HepG2 (cell line): ENCODE results near the gene ZNF212. TPM values are rescaled to one million over a fixed set of nuclear protein-coding genes. Genes with fewer than 3 reads are reported as not detected.

Experiments
- ATAC-seq: fragments of 200-7000 bp; cut with Tn5 transposase; 3 replicates; pipeline ENCODE4 v1.9.1; 2020; ENCODE audit warnings: mild to moderate bottlenecking, moderate library complexity
- BruUV-seq: library from RNA; stranded (reverse); fragments of 400-500 nt; replicated peaks from 2 replicates; lab custom pipeline; 2021; lab: Mats Ljungman, UMichigan
- CTCF ChIA-PET: fragments of 300-600 bp; formaldehyde crosslinking; extraction: SDS; loops from one replicate; lab custom pipeline; 2021; ENCODE audit warnings: low total read pairs, inconsistent platforms, low intra/inter-chr PET ratio; lab: Yijun Ruan, JAX
- POLR2A ChIA-PET: fragments of 350-600 bp; sonication (Branson Sonifier 250); formaldehyde crosslinking; loops from one replicate; lab custom pipeline; 2020; ENCODE audit warnings: antibody characterized with exemption, inconsistent platforms; lab: Yijun Ruan, JAX
- DNase-seq: peaks from one replicate; pipeline ENCODE4 v3.0.0-alpha.2; 2015; ENCODE audit warnings: low spot score
- FAIRE-seq: peaks from 3 replicates; lab custom pipeline; 2011; peaks lifted over from hg19 to GRCh38; lab: Jason Lieb, UNC
- H2AFZ ChIP-seq: one replicate; pipeline ENCODE4 v1.6.1; 2011; ENCODE audit warnings: low read length, inconsistent platforms
- H3K27ac ChIP-seq: fragments of 300-600 bp; 3 replicates; pipeline ENCODE4 v1.8.0; 2011; ENCODE audit warnings: mixed run types, mild to moderate bottlenecking, mixed read lengths, low read length, inconsistent platforms; ENCODE audit not compliant: insufficient read depth; ENCODE audit errors: extremely low read length
- H3K27me3 ChIP-seq, 2 experiments: fragments of 200-600 bp in 1 of 2; 2 replicates in 1 of 2; 3 replicates in 1 of 2; pipeline versions ENCODE4 v1.6.0 to v1.8.0; 2011; ENCODE audit warnings: low read length in 2 of 2, mild to moderate bottlenecking in 2 of 2, moderate library complexity in 2 of 2, inconsistent platforms in 1 of 2; ENCODE audit not compliant: insufficient read depth in 2 of 2, control insufficient read depth in 1 of 2
- H3K36me3 ChIP-seq, 2 experiments: fragments of 200-600 bp in 1 of 2; replicated peaks in 1 of 2; 2 replicates in 1 of 2; 3 replicates in 1 of 2; pipeline versions ENCODE4 v1.5.1 to v1.8.0; 2011; ENCODE audit warnings: low read length in 2 of 2, inconsistent platforms in 1 of 2; ENCODE audit not compliant: insufficient read depth in 2 of 2, control insufficient read depth in 1 of 2
- H3K4me1 ChIP-seq: 2 replicates; pipeline ENCODE4 v1.5.1; 2012; ENCODE audit warnings: low read length, inconsistent platforms; ENCODE audit not compliant: insufficient read depth
- H3K4me2 ChIP-seq: 2 replicates; pipeline ENCODE4 v1.6.0; 2011; ENCODE audit warnings: low read depth, low read length, inconsistent platforms
- H3K4me3 ChIP-seq, 3 experiments: fragments of 200-600 bp in 1 of 3; sonication (generic), shearing (Covaris generic) in 1 of 3; replicated peaks in 1 of 3; 2 replicates each; pipeline ENCODE4 v1.5.1; 2011 to 2016; ENCODE audit warnings: low read length in 3 of 3, inconsistent platforms in 2 of 3, low read depth in 2 of 3, mild to moderate bottlenecking in 2 of 3, control low read depth in 1 of 3, mixed read lengths in 1 of 3; ENCODE audit not compliant: insufficient read depth in 1 of 3
- H3K79me2 ChIP-seq: one replicate; pipeline ENCODE4 v1.6.1; 2011; ENCODE audit warnings: low read length, inconsistent platforms; ENCODE audit not compliant: insufficient read depth
- H3K9ac ChIP-seq: 2 replicates; pipeline ENCODE4 v1.6.0; 2011; ENCODE audit warnings: mild to moderate bottlenecking, low read depth, low read length, inconsistent platforms; ENCODE audit not compliant: insufficient read depth
- H3K9me3 ChIP-seq: 2 replicates; pipeline ENCODE4 v1.5.1; 2012; ENCODE audit warnings: mild to moderate bottlenecking, low read length
- H4K20me1 ChIP-seq: 2 replicates; pipeline ENCODE4 v1.6.0; 2011; ENCODE audit warnings: inconsistent platforms, mild to moderate bottlenecking, low read length, moderate library complexity; ENCODE audit not compliant: insufficient read depth
- CHCHD3 ChIP-seq: sonication (generic); formaldehyde crosslinking; IDR thresholded peaks from 2 replicates; pipeline ENCODE4 v1.8.0; 2022; ENCODE audit warnings: mild to moderate bottlenecking, missing genetic modification reagents, moderate library complexity
- ELF1 ChIP-seq: sonication (generic); formaldehyde crosslinking; IDR thresholded peaks from 2 replicates; pipeline ENCODE4 v1.4.0; 2020; ENCODE audit warnings: missing genetic modification reagents
- GLMP ChIP-seq: sonication (generic); formaldehyde crosslinking; IDR thresholded peaks from 2 replicates; pipeline ENCODE4 v1.9.0; 2021; ENCODE audit warnings: missing genetic modification reagents, mild to moderate bottlenecking, borderline replicate concordance
- HMGXB3 ChIP-seq: sonication (generic); formaldehyde crosslinking; IDR thresholded peaks from 2 replicates; pipeline ENCODE4 v1.4.0; 2020; ENCODE audit warnings: missing genetic modification reagents, borderline replicate concordance
- MAFF ChIP-seq: IDR thresholded peaks from 2 replicates; pipeline ENCODE4 v1.6.1; 2011; ENCODE audit warnings: low read depth, low read length, improper control_type of control experiment
- NFAT5 ChIP-seq: sonication (generic); formaldehyde crosslinking; IDR thresholded peaks from 2 replicates; pipeline ENCODE4 v1.4.0; 2020; ENCODE audit warnings: missing genetic modification reagents
- PATZ1 ChIP-seq: sonication (generic); formaldehyde crosslinking; IDR thresholded peaks from 2 replicates; pipeline ENCODE4 v1.4.0; 2020; ENCODE audit warnings: missing genetic modification reagents
- PLRG1 ChIP-seq: fragments of 450-650 bp; conservative IDR thresholded peaks from 2 replicates; pipeline ENCODE4 v1.6.1; 2016
- ZBTB46 ChIP-seq: sonication (generic); formaldehyde crosslinking; IDR thresholded peaks from 2 replicates; pipeline ENCODE4 v1.4.0; 2020; ENCODE audit warnings: mild to moderate bottlenecking, missing genetic modification reagents, borderline replicate concordance
- WGBS: methylation state at CpG from one replicate; pipeline ENCODE4 v1.1.6; 2017; ENCODE audit warnings: low lambda C conversion rate; 5-methylcytosine and 5-hydroxymethylcytosine counted together
- in situ Hi-C: cut with HindIII; loops from 2 replicates; pipeline ENCODE4 v1.10.0; 2017; ENCODE audit warnings: low pct_unique_long_range_greater_than_20kb; ENCODE audit not compliant: extremely low pct_ligation_motif_present
- intact Hi-C: fragments of 100-400 bp; cut with micrococcal nuclease; formaldehyde crosslinking; loops from one replicate; pipeline ENCODE4 v1.10.0; 2022; ENCODE audit not compliant: unreplicated experiment
- polyA plus RNA-seq, 8 experiments: library from polyadenylated mRNA; depleted of rRNA in 3 of 8; stranded (reverse) in 7 of 8; unstranded in 1 of 8; fragments of >200 nt; fragmentation: Illumina TruSeq in 4 of 8; extraction: Trizol in 4 of 8; gene quantifications; 2 replicates each; pipeline versions ENCODE4 v1.2.1 to v1.2.3, GENCODE V29; 2011 to 2016; ENCODE audit warnings: low read depth in 4 of 8, missing spikeins in 1 of 8, mixed read lengths in 1 of 8; ENCODE audit not compliant: insufficient read depth in 1 of 8
- total RNA-seq, 5 experiments: library from RNA; depleted of rRNA; stranded (reverse); fragments of >200 nt; fragmentation: Illumina TruSeq; extraction: Trizol; gene quantifications; 2 replicates each; pipeline ENCODE4 v1.2.3, GENCODE V29; 2016; ENCODE audit warnings: low read depth in 1 of 5

The ZNF212 gene
- total and polyA plus RNA-seq, 2 of the 13 experiments (the other 11 are each of a cell fraction or from before 2014, with no cell fraction given): 2.6 to 3.8 TPM

GRCh38 chr7:149287622-149288021 lies 48.2 kb downstream of the ZNF212 start:
- Histone ChIP-seq H3K27me3 (no peaks in the 10 kb centered on the region; a peak in 1 of 5 replicates), H3K4me1 (peaks cover 10% of the 10 kb centered on the region; the same call in 1 of the 2 replicates), H3K36me3 (peaks cover 2 to 3% of the 10 kb centered on the region in 2 experiments; a peak in 3 of 5 replicates), H3K79me2 (no peaks in the 10 kb centered on the region), H4K20me1 (no peaks in the 10 kb centered on the region), H3K4me3 (no peak overlapping the region), H3K9me3 (no peaks in the 10 kb centered on the region), H3K27ac (no peak overlapping the region), H3K9ac (no peak overlapping the region), H2AFZ (no peak overlapping the region), H3K4me2 (no peak overlapping the region)
- intact Hi-C loops (no loop called here), in situ Hi-C loops (no loop called here)
- ChIA-PET CTCF (no interaction called here), POLR2A (no interaction called here)
- DNase-seq: no peak
- FAIRE-seq: no peak
- ATAC-seq: no peak
- WGBS: 96% methylated on average over 10 of the region's 10 CpGs
- BruUV-seq: no TSS peak
- TF ChIP-seq ZBTB46 (CRISPR knock-in tag): no peak
- TF ChIP-seq PLRG1: no peak
- TF ChIP-seq CHCHD3 (CRISPR knock-in tag): no peak
- TF ChIP-seq PATZ1 (CRISPR knock-in tag): no peak
- no peak for TF ChIP-seq ELF1
- TF ChIP-seq GLMP (CRISPR knock-in tag): no peak
- no peak for TF ChIP-seq MAFF
- TF ChIP-seq NFAT5: no peak
- no peak for TF ChIP-seq HMGXB3 (CRISPR knock-in tag)
